Glomerular endothelial cell (primary cell): ENCODE data around the gene CRIP2. TPM values are rescaled to one million over a fixed set of nuclear protein-coding genes. Genes with fewer than 3 reads are reported as not detected.

ENCODE experiments used
- DNase-seq: peaks from one replicate; pipeline ENCODE4 v3.0.0-alpha.2; 2011; ENCODE audit warnings: low read depth, low spot score; ENCODE audit errors: extremely low read depth
- total RNA-seq: library from RNA; depleted of rRNA; stranded (reverse); fragments of >200 nt; gene quantifications from 2 replicates; pipeline ENCODE4 v1.2.3, GENCODE V29; 2015

The CRIP2 gene
- total RNA-seq, 1 donor from 2014 or later, result 575 TPM

DNA sequence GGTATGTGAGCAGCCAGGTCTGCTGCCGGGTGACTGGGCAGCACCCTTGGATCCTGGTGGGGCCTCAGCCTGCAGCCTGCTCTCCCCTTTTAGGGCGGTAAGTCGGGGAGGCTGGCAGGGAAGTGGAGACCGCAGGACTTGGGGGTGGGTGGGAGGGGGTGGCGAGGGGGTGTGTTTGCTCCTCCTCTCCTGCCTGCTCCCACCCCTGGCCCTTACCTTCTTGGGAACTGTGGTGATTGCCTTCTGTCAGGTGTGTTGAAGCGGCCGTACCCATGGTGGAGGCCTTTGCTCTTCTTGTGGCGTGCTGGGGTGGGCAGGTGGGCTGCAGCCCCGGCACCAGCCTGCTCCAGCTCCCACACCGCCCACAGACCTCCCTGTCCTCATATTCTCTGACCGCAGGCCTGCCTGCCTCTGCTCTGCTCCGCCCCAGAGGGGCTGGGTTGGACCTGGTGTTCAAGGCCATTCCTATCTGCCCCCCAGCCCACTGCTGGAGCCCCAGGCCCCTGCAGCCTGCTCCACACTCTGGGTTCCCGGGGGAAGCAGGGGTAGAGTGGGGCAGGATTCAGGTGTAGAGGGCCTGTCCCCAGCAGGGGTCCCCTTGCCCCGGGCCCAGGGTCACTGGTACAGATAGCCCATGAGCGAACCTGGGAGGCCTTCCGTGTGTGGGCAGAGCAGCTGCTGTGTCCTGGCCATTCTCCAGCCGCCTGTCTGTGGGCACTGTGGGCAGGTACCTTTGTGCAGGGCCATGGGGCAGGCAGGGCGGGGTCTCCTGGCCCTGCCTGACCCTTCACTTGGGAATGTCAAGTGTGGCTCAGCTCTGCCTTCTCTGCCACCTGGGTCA, 21.6 kb downstream of the CRIP2 start:
- DNase-seq, result no peak

GRCh38 chr14:105496831-105497591, 22.4 kb downstream of the CRIP2 start:
- no peak for DNase-seq

- DNase-seq, result no peak
Measured at GRCh38 chr14:105497671-105498429, 23.2 kb downstream of the CRIP2 start.

GRCh38 chr14:105498430-105499255, 24.0 kb downstream of the CRIP2 start:
- DNase-seq, result no peak

DNA sequence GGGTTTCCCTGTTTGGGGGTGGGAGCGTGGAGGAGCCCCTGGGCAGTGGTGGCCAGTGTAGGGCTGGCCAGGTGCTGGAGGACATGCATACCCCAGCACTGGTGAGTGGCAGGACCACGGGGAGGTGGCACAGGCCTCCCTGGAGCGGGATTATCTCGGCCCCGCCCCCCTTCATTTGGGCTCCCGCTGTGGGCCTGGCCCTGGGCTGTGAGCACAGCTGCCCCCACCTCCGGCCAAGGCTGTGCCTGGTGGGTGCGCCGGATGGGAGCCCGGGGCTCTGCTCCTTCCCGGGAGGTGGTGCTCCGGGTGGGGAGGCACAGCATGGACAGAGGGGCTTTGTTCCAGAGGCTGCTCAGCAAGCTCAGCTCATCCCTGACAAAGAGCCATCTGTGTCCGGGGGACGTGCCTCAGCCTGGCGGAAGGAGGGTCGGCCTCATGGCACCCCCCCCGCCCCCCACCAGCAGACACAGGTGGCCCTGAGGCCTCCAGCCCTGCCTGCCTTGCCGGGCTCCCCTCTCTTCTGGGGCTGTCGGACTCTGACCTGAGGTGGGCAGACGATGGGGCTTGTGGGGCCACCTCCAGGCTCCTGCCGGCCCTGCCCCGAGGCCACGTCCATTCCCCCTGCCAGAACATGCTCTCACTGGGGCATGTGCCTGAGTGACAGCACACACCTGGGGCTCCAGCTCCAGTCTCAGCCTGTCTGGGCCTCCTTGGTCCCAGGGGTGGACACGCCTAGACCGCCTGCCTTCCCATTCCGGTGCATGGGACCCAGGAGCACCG, 24.8 kb downstream of the CRIP2 start:
- no peak for DNase-seq

DNA sequence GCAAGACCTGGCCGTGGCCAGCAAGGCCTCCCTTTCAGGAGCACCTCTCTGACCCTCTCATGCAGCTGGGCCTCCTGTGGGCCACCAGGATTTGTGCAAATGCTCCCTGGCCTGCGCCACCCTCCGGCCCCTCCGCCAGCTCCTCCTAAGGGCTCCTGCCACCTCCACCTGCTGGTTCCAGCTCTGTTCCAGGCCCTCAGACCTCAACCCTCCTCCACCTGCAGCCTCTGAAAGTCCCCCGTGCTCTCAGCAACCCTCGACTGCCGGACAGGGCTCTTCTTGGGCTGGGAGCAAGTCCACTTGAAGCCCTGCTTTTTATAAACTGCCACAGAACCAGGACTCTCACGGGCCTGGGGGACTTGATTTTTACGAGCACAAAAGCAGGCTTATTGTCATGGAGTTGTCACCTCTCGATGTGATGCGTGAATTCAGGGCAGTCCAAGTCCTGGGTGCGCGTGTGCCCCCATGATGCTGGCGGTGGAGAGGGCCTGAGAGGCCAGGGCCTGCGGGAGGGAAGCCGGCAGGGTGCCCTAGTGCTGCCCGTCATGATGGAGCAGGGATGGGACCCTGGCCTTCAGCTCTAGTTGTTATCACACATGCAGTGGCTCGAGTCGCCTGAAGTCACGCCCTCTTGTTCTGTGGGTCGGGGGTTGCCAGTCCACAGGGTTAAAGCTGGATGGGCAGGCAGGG, 25.6 kb downstream of the CRIP2 start:
- no peak for DNase-seq

GRCh38 chr14:105500726-105501101, 26.1 kb downstream of the CRIP2 start:
- no peak for DNase-seq

DNA sequence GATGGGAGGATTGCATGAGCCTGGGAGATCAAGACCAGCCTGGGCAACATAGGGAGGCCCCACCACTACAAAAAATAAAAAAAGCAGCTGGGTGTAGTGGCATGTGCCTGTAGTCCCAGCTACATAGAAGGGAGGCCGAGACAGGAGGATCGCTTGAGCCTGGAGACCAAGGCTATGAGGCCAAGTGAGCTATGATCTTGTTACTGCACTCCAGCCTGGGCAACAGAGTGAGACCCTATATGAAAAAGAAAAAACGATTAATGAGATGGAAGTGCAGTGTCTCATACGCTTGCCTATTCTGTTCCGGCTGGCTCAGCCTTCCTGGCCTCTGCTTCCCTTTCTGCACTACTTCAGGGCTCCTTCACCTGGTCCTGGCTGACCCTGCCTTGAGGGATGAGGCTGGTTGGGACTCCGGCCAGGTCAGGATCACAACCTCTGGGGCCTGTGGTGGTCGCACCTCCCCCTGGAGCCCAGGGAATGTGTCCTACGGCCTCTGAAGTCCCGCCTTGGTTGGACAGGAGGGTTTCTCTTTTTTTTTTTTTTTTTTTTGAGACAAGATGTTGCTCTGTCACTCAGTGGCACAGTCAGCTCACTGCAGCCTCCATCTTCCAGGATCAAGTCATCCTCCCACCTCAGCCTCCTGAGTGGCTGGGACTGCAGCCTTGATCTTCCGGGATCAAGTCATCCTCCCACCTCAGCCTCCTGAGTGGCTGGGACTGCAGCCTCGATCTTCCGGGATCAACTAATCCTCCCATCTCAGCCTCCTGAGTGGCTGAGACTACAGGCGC, 27.1 kb downstream of the CRIP2 start:
- no peak for DNase-seq

DNA sequence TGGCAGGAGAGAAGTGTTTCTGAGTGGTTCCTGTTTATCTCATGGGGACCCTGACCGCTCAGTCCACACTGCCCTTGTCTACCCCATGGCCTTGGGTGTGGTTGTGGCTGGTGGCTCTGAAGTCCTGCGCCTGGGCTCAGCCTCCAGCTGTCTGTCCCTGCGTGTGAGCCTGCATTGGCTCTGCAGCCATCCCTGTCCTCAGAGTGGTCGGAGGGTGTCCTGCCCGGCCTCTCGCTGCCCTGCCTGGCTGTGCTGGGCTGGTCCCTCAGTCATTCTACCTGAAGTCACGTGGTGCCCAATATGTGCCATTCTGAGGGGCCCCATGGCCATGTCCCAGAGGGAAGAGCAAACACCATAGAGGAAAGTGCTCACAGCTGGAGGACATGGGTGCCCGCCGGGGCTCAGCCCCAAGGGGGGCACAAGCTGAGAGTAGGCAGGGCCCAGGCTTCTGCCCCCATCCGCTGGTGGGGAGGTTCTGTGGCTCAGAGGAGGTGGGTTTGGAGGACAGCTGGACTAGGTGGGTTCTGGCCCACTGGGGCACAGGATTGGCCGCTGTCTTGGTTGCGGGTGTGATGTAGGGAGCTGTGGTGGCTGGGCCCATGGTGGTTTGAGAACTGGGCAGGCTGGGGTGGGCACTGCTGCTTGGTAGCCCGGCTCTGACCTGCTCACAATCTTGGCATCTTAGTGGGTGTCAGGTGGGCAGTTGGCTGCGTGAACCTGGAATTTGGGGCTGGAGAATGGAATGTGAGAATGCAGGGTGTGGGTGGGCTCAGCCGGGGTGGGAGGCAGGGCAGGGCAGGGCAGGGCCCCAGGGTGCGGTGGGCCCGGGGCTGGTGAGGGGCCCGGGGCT, 28.1 kb downstream of the CRIP2 start:
- DNase-seq, result no peak

- no peak for DNase-seq
Measured at GRCh38 chr14:105503296-105503640, 28.6 kb downstream of the CRIP2 start.

- DNase-seq, result no peak
Measured at GRCh38 chr14:105503935-105504692, 29.5 kb downstream of the CRIP2 start.

GRCh38 chr14:105505101-105505500, 30.5 kb downstream of the CRIP2 start:
- DNase-seq, result no peak

- no peak for DNase-seq
Measured at GRCh38 chr14:105507247-105507646, 32.6 kb downstream of the CRIP2 start.

DNA sequence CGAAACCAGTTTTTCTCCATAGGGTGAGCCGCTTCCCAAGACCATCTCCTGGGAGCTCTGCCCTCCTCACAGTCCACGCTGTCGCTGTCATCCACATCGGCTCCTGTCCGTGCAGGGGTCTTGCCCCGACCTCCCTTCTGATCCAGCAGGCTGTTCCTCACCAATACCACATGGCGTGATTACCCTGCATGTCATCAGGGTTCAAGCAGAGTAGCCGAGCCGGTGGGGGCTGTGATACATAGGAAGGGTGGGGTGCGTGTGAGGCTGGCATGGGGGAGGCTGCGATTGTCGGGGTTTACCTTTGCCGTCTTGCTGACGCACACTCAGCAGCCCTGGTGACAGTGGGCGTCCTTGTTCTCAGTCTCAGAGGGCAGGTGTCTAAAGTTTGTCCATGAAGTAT, 33.4 kb downstream of the CRIP2 start:
- no peak for DNase-seq

DNA sequence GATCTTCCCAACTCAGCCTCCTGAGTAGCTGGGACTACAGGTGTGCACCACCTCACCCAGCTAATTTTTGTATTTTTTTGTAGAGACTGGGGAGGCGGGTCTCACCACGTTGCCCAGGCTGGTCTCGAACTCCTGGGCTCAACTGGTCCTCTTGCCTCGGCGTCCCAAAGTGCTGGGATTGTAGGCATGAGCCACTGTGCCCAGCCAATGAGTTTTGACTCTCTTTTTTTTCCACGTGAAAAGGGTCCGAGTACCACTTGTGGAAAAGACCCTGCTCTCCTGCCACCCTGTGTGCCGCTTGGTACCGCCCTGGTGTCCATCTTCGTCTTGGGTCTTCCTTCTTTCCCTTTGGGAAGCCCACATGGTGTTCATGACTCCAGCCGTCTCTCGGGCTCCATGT, 34.0 kb downstream of the CRIP2 start:
- no peak for DNase-seq

GRCh38 chr14:105517096-105517495, 42.5 kb downstream of the CRIP2 start:
- no peak for DNase-seq
